ENCODE data around the gene HNF4A.
"Not testable (repeated sequence)": the region's sequence is repeated elsewhere in the genome, so short reads cannot be mapped to it uniquely, and the experiment has no call there.

HNF4A gene

GRCh38 chr20:44447827-44448419, 92.4 kb downstream of the HNF4A start:
- DNase-seq: no peak

GRCh38 chr20:44448753-44449546, 93.5 kb downstream of the HNF4A start:
- DNase-seq: peak; percentile 68

- DNase-seq: no peak
These were observed 94.4 kb downstream of the HNF4A start for GRCh38 chr20:44449864-44450263.

GRCh38 chr20:44450281-44450889, 94.9 kb downstream of the HNF4A start:
- no peak for DNase-seq

GRCh38 chr20:44450903-44451450, 95.5 kb downstream of the HNF4A start:
- DNase-seq: no peak

- DNase-seq: no peak
These were observed 98.9 kb downstream of the HNF4A start for GRCh38 chr20:44454306-44454963.

- no peak for DNase-seq
These were observed 99.6 kb downstream of the HNF4A start for GRCh38 chr20:44455126-44455525.

GRCh38 chr20:44456611-44457010, 101.1 kb downstream of the HNF4A start:
- DNase-seq: no peak

- DNase-seq: no peak
These were observed 101.5 kb downstream of the HNF4A start for GRCh38 chr20:44457016-44457415.

GRCh38 chr20:44459271-44459670, 103.8 kb downstream of the HNF4A start:
- DNase-seq: no peak

GRCh38 chr20:44460795-44461141, 105.3 kb downstream of the HNF4A start:
- DNase-seq: peak; percentile 39

- no peak for DNase-seq
These were observed 105.8 kb downstream of the HNF4A start for GRCh38 chr20:44461142-44461802.

GRCh38 chr20:44461803-44462174, 106.3 kb downstream of the HNF4A start:
- no peak for DNase-seq

GRCh38 chr20:44463466-44463865, 108.0 kb downstream of the HNF4A start:
- no peak for DNase-seq

GRCh38 chr20:44464514-44464913, 109.0 kb downstream of the HNF4A start:
- DNase-seq: no peak

- no peak for DNase-seq
These were observed 109.6 kb downstream of the HNF4A start for GRCh38 chr20:44465001-44465560.

GRCh38 chr20:44467289-44467883, 111.9 kb downstream of the HNF4A start:
- DNase-seq: peak; percentile 15

GRCh38 chr20:44468044-44468782, 112.7 kb downstream of the HNF4A start:
- DNase-seq: no peak

- no peak for DNase-seq
These were observed 114.8 kb downstream of the HNF4A start for GRCh38 chr20:44470327-44470726.

- DNase-seq: peak; percentile 9
These were observed 116.0 kb downstream of the HNF4A start for GRCh38 chr20:44471481-44471882.

- DNase-seq: not testable (repeated sequence)
These were observed 116.8 kb downstream of the HNF4A start for GRCh38 chr20:44472283-44472682.

GRCh38 chr20:44475372-44475693, 119.8 kb downstream of the HNF4A start:
- DNase-seq: no peak

All from NCI-H82 (cell line).